Uterus (tissue), 4 donors: ENCODE results near the gene PPP2R5E. TPM values are rescaled to one million over a fixed set of nuclear protein-coding genes. Genes with fewer than 3 reads are reported as not detected.
A peak's percentile ranks its signal among the peaks of the same experiment; 100 is the strongest.

Source experiments
- DNase-seq, 2 donors: peaks; one replicate each; pipeline ENCODE4 v3.0.0-alpha.2; 2019 to 2020
- H3K27ac ChIP-seq, 2 donors: fragments of 200-600 bp; sonication (generic); 1 replicate in 1 of 2; 2 replicates in 1 of 2; pipeline ENCODE4 v1.5.1; 2016 to 2018
- H3K27me3 ChIP-seq, 2 donors: fragments of 200-600 bp; sonication (generic); one replicate each; pipeline ENCODE4 v1.5.1; 2018 to 2019; ENCODE audit warnings: control low read depth in 1 of 2
- H3K36me3 ChIP-seq, 2 donors: fragments of 200-600 bp; sonication (generic); one replicate each; pipeline ENCODE4 v1.5.1; 2019; ENCODE audit warnings: control low read depth in 1 of 2
- H3K4me1 ChIP-seq, 2 donors: fragments of 200-600 bp; sonication (generic); one replicate each; pipeline ENCODE4 v1.5.1; 2018 to 2019; ENCODE audit warnings: control low read depth in 1 of 2
- H3K4me3 ChIP-seq, 2 donors: fragments of 200-600 bp; sonication (generic); 1 replicate in 1 of 2; 2 replicates in 1 of 2; pipeline ENCODE4 v1.5.1; 2018 to 2019; ENCODE audit warnings: mild to moderate bottlenecking in 1 of 2
- H3K9me3 ChIP-seq, 2 donors: fragments of 200-600 bp; sonication (generic); one replicate each; pipeline ENCODE4 v1.5.1; 2019; ENCODE audit warnings: control low read depth in 1 of 2
- POLR2A ChIP-seq, 2 donors: fragments of 450-650 bp; IDR thresholded peaks; one replicate each; pipeline ENCODE4 v1.6.1; 2016; ENCODE audit warnings: antibody characterized with exemption in 2 of 2, mild to moderate bottlenecking in 1 of 2, moderate library complexity in 1 of 2
- intact Hi-C: fragments of 100-400 bp; cut with DNase I; formaldehyde crosslinking; loops from one replicate; pipeline ENCODE4 v1.15.1; 2023; ENCODE audit warnings: low total_unique reads
- total RNA-seq, 4 donors: library from RNA; depleted of rRNA in 3 of 4; stranded (reverse); fragments of >200 nt in 3 of 4; gene quantifications; one replicate each; pipeline versions ENCODE4 v1.1.0 to v1.2.4, GENCODE V29; 2014 to 2023
- TF ChIP-seq, protein P1 (sequence below), 4 experiments: fragments of 200-600 bp in 2 of 4; fragments of 450-650 bp in 2 of 4; sonication (generic) in 2 of 4; IDR thresholded peaks; one replicate each; pipeline ENCODE4 v1.5.1; 2016 to 2019; ENCODE audit warnings: antibody characterized with exemption in 4 of 4, mild to moderate bottlenecking in 2 of 4, moderate library complexity in 1 of 4
- donor health status: DM: yes; HTN: yes; CAD: no.

PPP2R5E gene
- total RNA-seq, 4 donors from 2014 or later = 20.0 to 62.0 (median 42.3) TPM

DNA sequence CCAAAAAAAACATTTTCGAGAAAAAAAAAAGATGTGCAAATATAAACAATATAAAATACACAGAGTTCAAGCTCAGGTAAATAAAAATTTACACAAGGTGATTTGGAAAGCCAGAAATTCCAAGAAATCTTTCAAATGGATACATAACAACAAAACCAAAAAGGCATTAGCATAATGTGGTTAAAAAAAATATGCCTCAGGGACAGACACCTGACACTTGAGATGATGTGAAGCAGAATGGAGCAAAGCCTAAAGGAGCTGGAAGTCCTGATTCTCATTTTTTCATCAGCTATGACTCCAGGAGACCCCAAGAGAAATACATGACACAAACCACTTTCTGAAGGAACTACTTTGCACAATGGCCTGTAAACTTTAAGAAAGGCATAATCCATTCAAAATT is 98.6 kb downstream of the PPP2R5E start:
- no peak overlapping the region for H3K27ac ChIP-seq

GRCh38 chr14:63443988-63444387 is 99.2 kb downstream of the PPP2R5E start:
- H3K27ac ChIP-seq = no peak overlapping the region
- no peak for DNase-seq
- H3K27me3 ChIP-seq = no peaks in the 10 kb centered on the region
- no peak overlapping the region for H3K4me3 ChIP-seq
- TF ChIP-seq, protein P1, sequence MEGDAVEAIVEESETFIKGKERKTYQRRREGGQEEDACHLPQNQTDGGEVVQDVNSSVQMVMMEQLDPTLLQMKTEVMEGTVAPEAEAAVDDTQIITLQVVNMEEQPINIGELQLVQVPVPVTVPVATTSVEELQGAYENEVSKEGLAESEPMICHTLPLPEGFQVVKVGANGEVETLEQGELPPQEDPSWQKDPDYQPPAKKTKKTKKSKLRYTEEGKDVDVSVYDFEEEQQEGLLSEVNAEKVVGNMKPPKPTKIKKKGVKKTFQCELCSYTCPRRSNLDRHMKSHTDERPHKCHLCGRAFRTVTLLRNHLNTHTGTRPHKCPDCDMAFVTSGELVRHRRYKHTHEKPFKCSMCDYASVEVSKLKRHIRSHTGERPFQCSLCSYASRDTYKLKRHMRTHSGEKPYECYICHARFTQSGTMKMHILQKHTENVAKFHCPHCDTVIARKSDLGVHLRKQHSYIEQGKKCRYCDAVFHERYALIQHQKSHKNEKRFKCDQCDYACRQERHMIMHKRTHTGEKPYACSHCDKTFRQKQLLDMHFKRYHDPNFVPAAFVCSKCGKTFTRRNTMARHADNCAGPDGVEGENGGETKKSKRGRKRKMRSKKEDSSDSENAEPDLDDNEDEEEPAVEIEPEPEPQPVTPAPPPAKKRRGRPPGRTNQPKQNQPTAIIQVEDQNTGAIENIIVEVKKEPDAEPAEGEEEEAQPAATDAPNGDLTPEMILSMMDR (IDR thresholded peaks at IDR 0.05) = no peak
- TF ChIP-seq POLR2A (IDR thresholded peaks at IDR 0.05) = no peak
- H3K4me1 ChIP-seq = no peaks in the 10 kb centered on the region
- intact Hi-C loops = no loop called here
- H3K36me3 ChIP-seq = no peaks in the 10 kb centered on the region
- H3K9me3 ChIP-seq = no peaks in the 10 kb centered on the region

More for the DNA sequence above, 98.6 kb downstream of the PPP2R5E start:
- TF ChIP-seq, protein P1 (IDR thresholded peaks at IDR 0.05) = no peak
- no peak for TF ChIP-seq POLR2A (IDR thresholded peaks at IDR 0.05)
- no peak for DNase-seq
- no peaks in the 10 kb centered on the region for H3K36me3 ChIP-seq
- H3K4me3 ChIP-seq = no peak overlapping the region
- intact Hi-C loops = no loop called here
- no peaks in the 10 kb centered on the region for H3K9me3 ChIP-seq
- no peaks in the 10 kb centered on the region for H3K4me1 ChIP-seq
- no peaks in the 10 kb centered on the region for H3K27me3 ChIP-seq

DNA sequence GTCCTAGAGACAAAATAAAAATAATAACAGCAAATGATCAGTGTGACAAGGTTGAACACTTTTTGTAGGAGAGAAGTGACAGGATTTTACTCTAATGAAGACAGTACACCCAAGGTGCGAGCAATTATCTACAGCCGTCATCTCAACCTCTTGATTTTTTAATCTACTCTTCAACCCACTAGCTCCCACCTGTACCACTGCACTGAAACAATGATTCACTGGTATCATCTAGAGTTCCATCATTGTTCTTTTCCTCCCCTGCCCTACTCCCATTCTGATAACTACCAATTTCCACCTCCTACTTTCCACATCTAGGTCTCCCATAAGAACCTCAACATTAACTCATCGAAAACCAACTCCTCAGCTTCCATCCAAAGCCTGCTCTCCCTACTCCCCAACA is 99.8 kb downstream of the PPP2R5E start:
- Histone ChIP-seq H3K27me3 (no peaks in the 10 kb centered on the region), H3K9me3 (no peaks in the 10 kb centered on the region), H3K4me1 (peaks cover 0 to 5% of the 10 kb centered on the region in 2 donors), H3K36me3 (no peaks in the 10 kb centered on the region), H3K27ac (no peak overlapping the region), H3K4me3 (no peak overlapping the region)
- DNase-seq = no peak
- TF ChIP-seq POLR2A (IDR thresholded peaks at IDR 0.05) = no peak
- TF ChIP-seq, protein P1 (IDR thresholded peaks at IDR 0.05) = no peak
- intact Hi-C loops = no loop called here

- H3K4me3 ChIP-seq = no peak overlapping the region
These were observed 105.0 kb downstream of the PPP2R5E start for GRCh38 chr14:63438065-63438757.

More at GRCh38 chr14:63438065-63438757, 105.0 kb downstream of the PPP2R5E start:
- H3K27me3 ChIP-seq = no peaks in the 10 kb centered on the region
- intact Hi-C loops = no loop called here
- no peaks in the 10 kb centered on the region for H3K9me3 ChIP-seq
- H3K4me1 ChIP-seq = peaks cover 7 to 22% of the 10 kb centered on the region in 2 donors
- no peak for TF ChIP-seq POLR2A (IDR thresholded peaks at IDR 0.05)
- TF ChIP-seq, protein P1 (IDR thresholded peaks at IDR 0.05) = peak in 1 of 4 experiments; percentile 6
- DNase-seq = peak; percentile 73 to 74
- no peaks in the 10 kb centered on the region for H3K36me3 ChIP-seq
- peak overlapping the region; percentile 53 to 75 for H3K27ac ChIP-seq
